HL-60 (cell line): Measurements from ENCODE around the gene VIPAS39.

Experiments used
- CTCF ChIP-seq: IDR thresholded peaks from one replicate; pipeline ENCODE4 v1.5.1; 2011; ENCODE audit warnings: low read length, control low read depth, inconsistent platforms; ENCODE audit not compliant: insufficient read depth
- POLR2AphosphoS5 ChIP-seq: IDR thresholded peaks from 2 replicates; pipeline ENCODE4 v1.6.1; 2012; ENCODE audit warnings: low read depth

GRCh38 chr14:77407158-77407557 lies 50.2 kb downstream of the VIPAS39 start:
- TF ChIP-seq CTCF (no peak), POLR2AphosphoS5 (no peak; the same call in 1 of the 2 replicates)
